GM12878 (cell line): ENCODE measurements around the gene FOLH1. TPM values are rescaled to one million over a fixed set of nuclear protein-coding genes. Genes with fewer than 3 reads are reported as not detected.
"Not testable (repeated sequence)": the region's sequence is repeated elsewhere in the genome, so short reads cannot be mapped to it uniquely, and the experiment has no call there.

ENCODE experiments used
- ATAC-seq: fragments of 200-7000 bp; cut with Tn5 transposase; 3 replicates; pipeline ENCODE4 v1.9.1; 2020; ENCODE audit warnings: mild to moderate bottlenecking, moderate library complexity
- Bru-seq: library from RNA; stranded (reverse); fragments of 400-500 nt; gene quantifications from one replicate; lab custom pipeline; 2021; lab: Mats Ljungman, UMichigan
- BruChase-seq, 2 experiments: library from RNA; stranded (reverse); fragments of 400-500 nt; gene quantifications; one replicate each; lab custom pipeline; 2021; lab: Mats Ljungman, UMichigan
- BruUV-seq: library from RNA; stranded (reverse); fragments of 400-500 nt; replicated peaks from 2 replicates; lab custom pipeline; 2021; lab: Mats Ljungman, UMichigan
- CTCF ChIA-PET: fragments of 300-600 bp; sonication (Branson Sonifier 250); formaldehyde crosslinking; extraction: SDS; loops from one replicate; lab custom pipeline; 2021; ENCODE audit warnings: inconsistent platforms; lab: Yijun Ruan, JAX
- POLR2A ChIA-PET: fragments of 350-600 bp; formaldehyde crosslinking; extraction: SDS; loops from one replicate; lab custom pipeline; 2021; ENCODE audit warnings: inconsistent platforms; lab: Charles Lee
- RAD21 ChIA-PET: fragments of 300-600 bp; sonication (Branson Sonifier 250); formaldehyde crosslinking; loops from one replicate; lab custom pipeline; 2023; ENCODE audit warnings: antibody characterized with exemption; ENCODE audit not compliant: unreplicated experiment; lab: Charles Lee
- SMC1A ChIA-PET: fragments of 300-600 bp; sonication (Branson Sonifier 250); formaldehyde crosslinking; loops from one replicate; lab custom pipeline; 2023; ENCODE audit not compliant: unreplicated experiment, uncharacterized antibody; lab: Charles Lee
- DNase-seq: peaks from one replicate; pipeline ENCODE4 v3.0.0-alpha.2; 2011; ENCODE audit warnings: low read depth, low spot score
- FAIRE-seq: peaks from 3 replicates; lab custom pipeline; 2011; peaks lifted over from hg19 to GRCh38; lab: Jason Lieb, UNC
- H2AFZ ChIP-seq: 2 replicates; pipeline ENCODE4 v1.6.0; 2011; ENCODE audit warnings: low read depth, low read length, control low read depth; ENCODE audit not compliant: control insufficient read depth
- H3K27ac ChIP-seq: 2 replicates; pipeline ENCODE4 v1.5.1; 2011; ENCODE audit warnings: control low read depth; ENCODE audit not compliant: control insufficient read depth, insufficient read depth
- H3K27me3 ChIP-seq, 2 experiments: replicated peaks in 1 of 2; 2 replicates each; pipeline versions ENCODE4 v1.6.0 to v1.6.1; 2011; ENCODE audit warnings: low read length in 1 of 2; ENCODE audit not compliant: control insufficient read depth in 2 of 2, insufficient read depth in 2 of 2
- H3K36me3 ChIP-seq, 2 experiments: 2 replicates each; pipeline ENCODE4 v1.5.1; 2011; ENCODE audit warnings: low read length in 1 of 2; ENCODE audit not compliant: control insufficient read depth in 2 of 2, insufficient read depth in 2 of 2
- H3K4me1 ChIP-seq: 2 replicates; pipeline ENCODE4 v1.6.1; 2011; ENCODE audit warnings: mild to moderate bottlenecking, low read length, moderate library complexity, mixed read lengths; ENCODE audit not compliant: control insufficient read depth, insufficient read depth
- H3K4me2 ChIP-seq: 2 replicates; pipeline ENCODE4 v1.6.0; 2011; ENCODE audit warnings: control low read depth; ENCODE audit not compliant: control insufficient read depth, insufficient read depth
- H3K4me3 ChIP-seq: fragments of 200-600 bp; sonication (generic); 2 replicates; pipeline ENCODE4 v1.5.1; 2016
- H3K79me2 ChIP-seq: 2 replicates; pipeline ENCODE4 v1.6.0; 2011; ENCODE audit warnings: low read length; ENCODE audit not compliant: control insufficient read depth, insufficient read depth
- H3K9ac ChIP-seq: 2 replicates; pipeline ENCODE4 v1.8.0; 2011; ENCODE audit warnings: low read length, control low read depth, mixed read lengths; ENCODE audit not compliant: control insufficient read depth, insufficient read depth
- H3K9me3 ChIP-seq: replicated peaks from 3 replicates; pipeline ENCODE4 v1.5.1; 2011; ENCODE audit warnings: mild to moderate bottlenecking, low read length; ENCODE audit not compliant: control insufficient read depth, insufficient read depth
- H4K20me1 ChIP-seq: 2 replicates; pipeline ENCODE4 v1.6.0; 2011; ENCODE audit not compliant: control insufficient read depth, insufficient read depth
- BHLHE40 ChIP-seq, 2 experiments: fragments of 450-650 bp in 1 of 2; IDR thresholded peaks; 2 replicates each; pipeline ENCODE4 v1.6.1; 2011 to 2017; ENCODE audit warnings: low read depth in 2 of 2, borderline replicate concordance in 1 of 2, improper control_type of control experiment in 1 of 2, low read length in 1 of 2, mild to moderate bottlenecking in 1 of 2
- CHD1 ChIP-seq: IDR thresholded peaks from 2 replicates; pipeline ENCODE4 v1.6.1; 2012; ENCODE audit warnings: low read depth, low read length, improper control_type of control experiment
- EED ChIP-seq: sonication (generic); IDR thresholded peaks from 2 replicates; pipeline ENCODE4 v1.6.1; 2016; ENCODE audit warnings: antibody characterized with exemption, low read depth
- KAT2A ChIP-seq: conservative IDR thresholded peaks from 2 replicates; pipeline ENCODE4 v1.6.1; 2011; ENCODE audit warnings: low read depth, low read length; ENCODE audit not compliant: control insufficient read depth
- LARP7 ChIP-seq: fragments of 450-650 bp; IDR thresholded peaks from 2 replicates; pipeline ENCODE4 v1.6.1; 2017; ENCODE audit warnings: mild to moderate bottlenecking
- MLLT1 ChIP-seq: fragments of 450-650 bp; IDR thresholded peaks from 2 replicates; pipeline ENCODE4 v1.6.1; 2016; ENCODE audit warnings: mild to moderate bottlenecking
- NFYA ChIP-seq: IDR thresholded peaks from 2 replicates; pipeline ENCODE4 v1.6.1; 2011; ENCODE audit warnings: low read depth, mild to moderate bottlenecking, low read length, improper control_type of control experiment, borderline replicate concordance
- NKRF ChIP-seq: fragments of 450-650 bp; conservative IDR thresholded peaks from 2 replicates; pipeline ENCODE4 v1.6.1; 2017; ENCODE audit warnings: mild to moderate bottlenecking, moderate library complexity
- TCF7 ChIP-seq: IDR thresholded peaks from 2 replicates; pipeline ENCODE4 v1.6.1; 2014; ENCODE audit warnings: antibody characterized with exemption, borderline replicate concordance
- YY1 ChIP-seq: IDR thresholded peaks from 2 replicates; pipeline ENCODE4 v1.6.1; 2011; ENCODE audit warnings: low read depth, mild to moderate bottlenecking, low read length
- ZSCAN29 ChIP-seq: fragments of 450-650 bp; IDR thresholded peaks from 2 replicates; pipeline ENCODE4 v1.6.1; 2017; ENCODE audit warnings: mild to moderate bottlenecking, moderate library complexity
- WGBS: methylation state at CpG from one replicate; pipeline ENCODE4 v1.1.6; 2016; ENCODE audit warnings: low lambda C conversion rate; ENCODE audit not compliant: insufficient replicate concordance, insufficient coverage; ENCODE audit errors: missing lambda C conversion rate; 5-methylcytosine and 5-hydroxymethylcytosine counted together
- in situ Hi-C: fragments of 300-500 bp; cut with MboI; formaldehyde crosslinking; loops from 9 replicates; pipeline ENCODE4 v1.14.3; 2018; ENCODE audit warnings: mixed read lengths
- intact Hi-C: fragments of 100-400 bp; cut with micrococcal nuclease; formaldehyde crosslinking; loops from one replicate; pipeline ENCODE4 v1.14.2; 2022; ENCODE audit not compliant: unreplicated experiment
- long read RNA-seq, 2 experiments: library from polyadenylated mRNA; unstranded; transcript quantifications; one replicate each; pipeline ENCODE4 v2.0.0, GENCODE V29; 2019 to 2020
- polyA minus RNA-seq, 3 experiments: library from RNA; depleted of rRNA, polyadenylated mRNA; stranded (reverse); fragments of >200 nt; gene quantifications; 2 replicates each; pipeline ENCODE4 v1.2.3, GENCODE V29; 2011
- polyA plus RNA-seq, 11 experiments: library from polyadenylated mRNA; depleted of rRNA in 4 of 11; unstranded in 6 of 11; stranded (reverse) in 5 of 11; fragments of >200 nt; fragmentation: Nextera tagmentation in 4 of 11; fragmentation: Illumina TruSeq in 1 of 11; extraction: Ambion mirVana in 4 of 11; extraction: Trizol in 1 of 11; gene quantifications; 1 replicate in 1 of 11; 2 replicates in 10 of 11; pipeline versions ENCODE4 v1.2.1 to v1.2.3, GENCODE V29; 2011 to 2016; ENCODE audit warnings: inconsistent platforms in 2 of 11, missing spikeins in 2 of 11, low read depth in 1 of 11
- total RNA-seq, 4 experiments: library from RNA; depleted of rRNA in 3 of 4; stranded (reverse); fragments of >200 nt in 3 of 4; fragmentation: Illumina TruSeq in 1 of 4; extraction: Trizol in 1 of 4; gene quantifications; 2 replicates each; pipeline versions ENCODE4 v1.2.1 to v1.2.3, GENCODE V29; 2013 to 2021

Gene FOLH1
- not detected in 2 replicates for total RNA-seq (2013; cell fraction: nucleolus; rRNA removed)
- total RNA-seq (2014; rRNA removed), result not detected in 2 replicates
- not detected in 2 replicates for total RNA-seq (2014; rRNA removed; fragmentation: Illumina TruSeq; extraction: Trizol)
- total RNA-seq (2021), result not detected in 2 replicates
- polyA plus RNA-seq (2011; ENCODE audit: low read depth), result not detected
- polyA plus RNA-seq (2011; rRNA removed), result not detected in 2 replicates
- not detected in 2 replicates for polyA plus RNA-seq (2011; cell fraction: cytosol; rRNA removed)
- polyA plus RNA-seq (2011; cell fraction: nucleus; rRNA removed), result not detected in 2 replicates
- not detected in 2 replicates for polyA plus RNA-seq (2012)
- not detected in 2 replicates for polyA plus RNA-seq (2014; fragmentation: Illumina TruSeq; extraction: Trizol)
- not detected for polyA plus RNA-seq (2014; fragmentation: Nextera tagmentation; extraction: Ambion mirVana)
- not detected in 2 replicates for polyA plus RNA-seq (2014; rRNA removed)
- polyA plus RNA-seq (2016; fragmentation: Nextera tagmentation; extraction: Ambion mirVana), result not detected
- not detected in 2 replicates for polyA minus RNA-seq (2011; rRNA and poly(A)+ RNA removed)
- not detected in 2 replicates for polyA minus RNA-seq (2011; cell fraction: cytosol; rRNA and poly(A)+ RNA removed)
- not detected in 2 replicates for polyA minus RNA-seq (2011; cell fraction: nucleus; rRNA and poly(A)+ RNA removed)
- Bru-seq, nascent RNA, result not detected
- BruChase-seq, experiment 1, labeled RNA remaining after a 6-hour chase, result percentile 2 among the genes with signal in this experiment
- not detected for BruChase-seq, experiment 2, labeled RNA remaining after a 2-hour chase
- long read RNA-seq, experiment 1, result 0 reads
- long read RNA-seq, experiment 2, partial matches to known transcripts, result 0 of 1 reads
- long read RNA-seq, experiment 2, other reads (novel, unspliced or antisense), result 1 of 1 reads

DNA sequence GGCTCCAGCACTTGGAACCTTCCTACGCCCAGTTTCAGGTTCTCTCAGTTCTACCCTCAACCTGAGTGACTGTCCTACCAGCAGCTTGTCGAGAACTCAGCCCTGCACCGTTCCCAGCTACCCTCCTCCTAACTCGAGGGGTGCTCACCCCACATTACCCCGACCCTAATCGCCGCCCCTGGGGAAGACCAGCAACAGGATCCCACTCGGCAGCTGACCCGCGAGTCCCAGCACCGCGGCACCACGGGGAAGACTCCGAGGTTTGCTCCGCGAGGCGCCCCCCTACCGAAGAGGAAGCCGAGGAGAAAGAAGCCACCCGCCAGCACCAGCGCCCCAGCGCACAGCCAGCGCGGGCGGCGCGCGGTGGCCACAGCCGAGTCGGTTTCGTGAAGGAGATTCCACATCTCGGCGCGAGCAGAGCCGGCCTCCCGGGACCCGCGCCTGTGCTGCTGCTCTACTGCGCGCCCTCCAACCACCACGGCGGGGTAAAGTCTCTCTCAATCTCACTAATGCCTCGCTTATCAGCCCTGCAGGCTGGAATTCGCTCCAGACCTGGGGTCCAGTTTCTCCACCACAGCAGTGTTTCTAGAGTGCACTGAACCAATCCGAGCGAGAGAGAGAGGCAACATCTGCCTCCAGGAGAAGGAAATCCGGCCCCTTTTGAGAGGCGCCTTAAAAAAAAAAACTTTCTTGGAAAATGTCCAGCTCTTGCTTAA is at the start of gene FOLH1:
Gene FOLH1, minus strand, starts transcription at position 597 of the 716 bp plus-strand sequence. Its CDS starts 193 bp downstream, at position 404.
- ATAC-seq (no peak), DNase-seq (no peak), FAIRE-seq (no peak)
- RAD21 ChIA-PET, result no interaction called here
- H3K79me2 ChIP-seq, result no peaks in the 10 kb centered on the region
- in situ Hi-C loops (no loop called here), intact Hi-C loops (no loop called here)
- WGBS, result 53% methylated on average over 41 of the region's 48 CpGs
- TF ChIP-seq CHD1, result no peak
- TF ChIP-seq YY1, result no peak
- no peak for TF ChIP-seq KAT2A
- no peak for TF ChIP-seq NFYA
- no peak for TF ChIP-seq MLLT1
- TF ChIP-seq EED, result no peak
- no peak for TF ChIP-seq ZSCAN29
- no peak for TF ChIP-seq LARP7
- no peak for TF ChIP-seq NKRF
- TF ChIP-seq TCF7, result no peak
- no peak for TF ChIP-seq BHLHE40 (IDR thresholded peaks at IDR 0.05; ENCODE audit: borderline replicate concordance in 1 of 2, low read depth in 2 of 2, low read length in 1 of 2)
- POLR2A ChIA-PET, result no interaction called here
- H4K20me1 ChIP-seq, result no peaks in the 10 kb centered on the region
- no peak within 1 kb of the TSS for H3K27ac ChIP-seq
- no peak within 1 kb of the TSS for H3K4me2 ChIP-seq
- H3K36me3 ChIP-seq, result no peaks in the 10 kb centered on the region
- H3K27me3 ChIP-seq, result no peaks in the 10 kb centered on the region
- H3K4me3 ChIP-seq, result no peak within 1 kb of the TSS
- CTCF ChIA-PET, result no interaction called here
- H3K9me3 ChIP-seq, result no peaks in the 10 kb centered on the region
- H2AFZ ChIP-seq, result no peak within 1 kb of the TSS
- no TSS peak for BruUV-seq
- no peak within 1 kb of the TSS for H3K9ac ChIP-seq
- SMC1A ChIA-PET, result no interaction called here
- H3K4me1 ChIP-seq, result no peaks in the 10 kb centered on the region

GRCh38 chr11:49255148-49255547 is 46.7 kb upstream of the FOLH1 start:
- DNase-seq, H3K4me2 ChIP-seq, in situ Hi-C loops, H3K27me3 ChIP-seq, BruUV-seq, H3K4me3 ChIP-seq, H2AFZ ChIP-seq, RAD21 ChIA-PET, H4K20me1 ChIP-seq, intact Hi-C loops, H3K4me1 ChIP-seq, FAIRE-seq, H3K27ac ChIP-seq, SMC1A ChIA-PET, H3K9ac ChIP-seq, POLR2A ChIA-PET, ATAC-seq, H3K36me3 ChIP-seq, H3K9me3 ChIP-seq, CTCF ChIA-PET, H3K79me2 ChIP-seq: not testable (repeated sequence)
- 3% methylated on average over 2 of the region's 2 CpGs for WGBS
